Measurements from ENCODE around the gene FRMD3.

GRCh38 chr9:83196946-83197345 is 341.3 kb downstream of the FRMD3 start:
- TF ChIP-seq CTCF (conservative IDR thresholded peaks at IDR 0.05): no peak
- no peak for TF ChIP-seq EZH2 (IDR thresholded peaks at IDR 0.05; ENCODE audit: low read depth)
